HCT116 (cell line): ENCODE results near the gene SYTL3. TPM values are rescaled to one million over a fixed set of nuclear protein-coding genes. Genes with fewer than 3 reads are reported as not detected.

Experiments used
- ATAC-seq: fragments of 200-7000 bp; cut with Tn5 transposase; 2 replicates; pipeline ENCODE4 v1.9.1; 2020; ENCODE audit warnings: mild to moderate bottlenecking, moderate library complexity
- BruUV-seq: library from RNA; stranded (reverse); fragments of 400-500 nt; replicated peaks from 2 replicates; lab custom pipeline; 2021; lab: Mats Ljungman, UMichigan
- CTCF ChIA-PET: fragments of 300-600 bp; sonication (Branson Sonifier 250); formaldehyde crosslinking; loops from one replicate; lab custom pipeline; 2021; ENCODE audit warnings: antibody characterized with exemption; lab: Charles Lee
- POLR2A ChIA-PET: fragments of 300-600, 350-600 bp; sonication (Branson Sonifier 250); formaldehyde crosslinking; loops from one replicate; lab custom pipeline; 2021; ENCODE audit warnings: antibody characterized with exemption; lab: Charles Lee
- RAD21 ChIA-PET, 2 experiments: fragments of 300-600 bp; sonication (Branson Sonifier 250); formaldehyde crosslinking; loops; one replicate each; lab custom pipeline; 2023; ENCODE audit warnings: low total read pairs in 2 of 2; ENCODE audit not compliant: uncharacterized antibody in 2 of 2, unreplicated experiment in 2 of 2, low non-redundant PET in 1 of 2; lab: Charles Lee
- DNase-seq: peaks from one replicate; pipeline ENCODE4 v3.0.0-alpha.2; 2010; ENCODE audit warnings: low read depth, low spot score
- H2AFZ ChIP-seq: fragments of 200-600 bp; shearing (Covaris generic), sonication (generic); 2 replicates; pipeline ENCODE4 v1.6.1; 2017; ENCODE audit warnings: low read depth, mixed run types, mixed read lengths, antibody characterized with exemption, low read length; ENCODE audit not compliant: poor library complexity, severe bottlenecking
- H3K27ac ChIP-seq: 2 replicates; pipeline ENCODE4 v1.5.1; 2012; ENCODE audit warnings: low read depth, low read length
- H3K27me3 ChIP-seq: fragments of 200-600 bp; sonication (generic); 2 replicates; pipeline ENCODE4 v1.6.1; 2016; ENCODE audit warnings: mixed run types, low read length, mixed read lengths; ENCODE audit not compliant: insufficient read depth
- H3K36me3 ChIP-seq, 2 experiments: fragments of 200-500 bp in 1 of 2; fragments of 200-600 bp in 1 of 2; sonication (Bioruptor generic) in 1 of 2; sonication (generic) in 1 of 2; 2 replicates each; pipeline versions ENCODE4 v1.5.1 to v1.6.1; 2014 to 2016; ENCODE audit warnings: low read length in 2 of 2, inconsistent platforms in 1 of 2, mixed read lengths in 1 of 2, mixed run types in 1 of 2; ENCODE audit not compliant: insufficient read depth in 2 of 2, control insufficient read depth in 1 of 2
- H3K4me1 ChIP-seq, 2 experiments: fragments of 200-600 bp in 1 of 2; sonication (generic) in 1 of 2; 2 replicates each; pipeline versions ENCODE4 v1.5.1 to v1.6.1; 2012 to 2017; ENCODE audit warnings: low read length in 2 of 2, inconsistent platforms in 1 of 2, mild to moderate bottlenecking in 1 of 2, mixed read lengths in 1 of 2, mixed run types in 1 of 2, moderate library complexity in 1 of 2; ENCODE audit not compliant: insufficient read depth in 2 of 2, control insufficient read depth in 1 of 2
- H3K4me2 ChIP-seq: fragments of 200-600 bp; sonication (generic); 2 replicates; pipeline ENCODE4 v1.6.1; 2017; ENCODE audit warnings: mixed run types, low read length, mixed read lengths
- H3K4me3 ChIP-seq, 2 experiments: fragments of 200-600 bp in 1 of 2; sonication (generic) in 1 of 2; replicated peaks in 1 of 2; 2 replicates each; pipeline ENCODE4 v1.5.1; 2011 to 2016; ENCODE audit warnings: low read length in 2 of 2, control low read depth in 1 of 2, low read depth in 1 of 2, mild to moderate bottlenecking in 1 of 2, mixed read lengths in 1 of 2, mixed run types in 1 of 2
- H3K79me2 ChIP-seq: fragments of 200-600 bp; sonication (generic); 2 replicates; pipeline ENCODE4 v1.6.1; 2017; ENCODE audit warnings: mild to moderate bottlenecking, mixed run types, low read length, moderate library complexity, mixed read lengths; ENCODE audit not compliant: insufficient read depth
- H3K9ac ChIP-seq: fragments of 200-600 bp; sonication (generic); 2 replicates; pipeline ENCODE4 v1.6.1; 2016; ENCODE audit warnings: low read length, mixed read lengths
- H3K9me2 ChIP-seq: fragments of 200-600 bp; sonication (generic), shearing (Covaris generic); 2 replicates; pipeline ENCODE4 v1.6.1; 2017; ENCODE audit warnings: mixed run types, mild to moderate bottlenecking, moderate library complexity; ENCODE audit not compliant: insufficient read depth
- H3K9me3 ChIP-seq, 2 experiments: fragments of 200-500 bp in 1 of 2; fragments of 200-600 bp in 1 of 2; sonication (Bioruptor generic) in 1 of 2; sonication (generic) in 1 of 2; 2 replicates each; pipeline ENCODE4 v1.6.1; 2014 to 2017; ENCODE audit warnings: low read length in 2 of 2, mixed read lengths in 2 of 2, inconsistent platforms in 1 of 2, low read depth in 1 of 2, mild to moderate bottlenecking in 1 of 2, mixed run types in 1 of 2, moderate library complexity in 1 of 2; ENCODE audit not compliant: control insufficient read depth in 1 of 2, insufficient read depth in 1 of 2
- H4K20me1 ChIP-seq: fragments of 200-600 bp; sonication (generic), shearing (Covaris generic); 2 replicates; pipeline ENCODE4 v1.6.1; 2017; ENCODE audit warnings: mixed run types, mild to moderate bottlenecking, moderate library complexity; ENCODE audit not compliant: insufficient read depth
- CBX3 ChIP-seq: IDR thresholded peaks from 2 replicates; pipeline ENCODE4 v1.6.1; 2012; ENCODE audit warnings: low read depth
- CTCF ChIP-seq, 3 experiments: fragments of 200-600 bp in 1 of 3; sonication (generic) in 1 of 3; IDR thresholded peaks in 2 of 3; conservative IDR thresholded peaks in 1 of 3; 2 replicates each; pipeline ENCODE4 v1.5.1; 2012 to 2017; ENCODE audit warnings: low read depth in 2 of 3, low read length in 2 of 3, antibody characterized with exemption in 1 of 3, borderline replicate concordance in 1 of 3, control low read depth in 1 of 3, mild to moderate bottlenecking in 1 of 3, mixed read lengths in 1 of 3, mixed run types in 1 of 3, moderate library complexity in 1 of 3; ENCODE audit not compliant: insufficient read depth in 1 of 3
- ELF1 ChIP-seq: IDR thresholded peaks from 2 replicates; pipeline ENCODE4 v1.6.1; 2012; ENCODE audit warnings: low read depth, borderline replicate concordance
- JUND ChIP-seq: IDR thresholded peaks from 2 replicates; pipeline ENCODE4 v1.6.1; 2012
- MAX ChIP-seq: IDR thresholded peaks from 2 replicates; pipeline ENCODE4 v1.6.1; 2012
- POLR2AphosphoS5 ChIP-seq: IDR thresholded peaks from 2 replicates; pipeline ENCODE4 v1.6.1; 2011; ENCODE audit warnings: mild to moderate bottlenecking, low read depth, low read length, moderate library complexity
- RAD21 ChIP-seq: IDR thresholded peaks from 2 replicates; pipeline ENCODE4 v1.6.1; 2012; ENCODE audit warnings: low read depth, mild to moderate bottlenecking
- SIN3A ChIP-seq: IDR thresholded peaks from 2 replicates; pipeline ENCODE4 v1.6.1; 2012; ENCODE audit warnings: low read depth
- SP1 ChIP-seq: IDR thresholded peaks from 2 replicates; pipeline ENCODE4 v1.6.1; 2012; ENCODE audit warnings: low read depth
- YY1 ChIP-seq: IDR thresholded peaks from 2 replicates; pipeline ENCODE4 v1.6.1; 2011; ENCODE audit warnings: low read length, low read depth, moderate library complexity, mild to moderate bottlenecking; ENCODE audit not compliant: insufficient replicate concordance; ENCODE audit errors: extremely low read depth
- ZFX ChIP-seq: fragments of 450-650 bp; IDR thresholded peaks from 2 replicates; pipeline ENCODE4 v1.6.1; 2017
- intact Hi-C: fragments of 100-400 bp; cut with micrococcal nuclease; formaldehyde crosslinking; loops from 2 replicates; pipeline ENCODE4 v1.10.0; 2022
- total RNA-seq: library from RNA; stranded (reverse); gene quantifications from one replicate; pipeline ENCODE4 v1.2.1, GENCODE V29; 2021; ENCODE audit not compliant: unreplicated experiment

Gene SYTL3
- total RNA-seq, 1 experiment from 2014 or later: 55.3 TPM

- intact Hi-C loops: loop anchor here (1.0 kb wide), 2 partner anchors 44 to 126 kb away; no protein-coding TSS in a partner anchor
- no peaks in the 10 kb centered on the region for H3K79me2 ChIP-seq
- H4K20me1 ChIP-seq: no peaks in the 10 kb centered on the region
- BruUV-seq: no TSS peak
- H3K27ac ChIP-seq: peak overlapping the region; percentile 67
- H3K4me3 ChIP-seq: peak overlapping the region; percentile 30 to 39
- POLR2A ChIA-PET: interaction anchor here (0.8 to 2.2 kb wide), 2 partner anchors 123 to 125 kb away, joined by 4 to 17 read pairs; no protein-coding TSS in a partner anchor
- no peaks in the 10 kb centered on the region for H3K27me3 ChIP-seq
- H2AFZ ChIP-seq: no peak overlapping the region
- peak overlapping the region; percentile 60 for H3K4me2 ChIP-seq
- peaks cover 16 to 24% of the 10 kb centered on the region in 2 experiments for H3K4me1 ChIP-seq
- H3K9me3 ChIP-seq: peaks cover 0 to 6% of the 10 kb centered on the region in 2 experiments; a peak in 1 of 4 replicates
- TF ChIP-seq CBX3 (peak; percentile 41; the same call in 1 of the 2 replicates), SP1 (peak; percentile 50; the same call in 1 of the 2 replicates), SIN3A (peak; percentile 48; the same call in 1 of the 2 replicates), RAD21 (no peak), MAX (peak; percentile 62), ELF1 (no peak), POLR2AphosphoS5 (peak; percentile 83)
- H3K9ac ChIP-seq: peak overlapping the region; percentile 54
- RAD21 ChIA-PET: interaction anchor here in 1 of 2 experiments (0.6 kb wide), 1 partner anchor 17 kb away, joined by 3 read pairs; no protein-coding TSS in a partner anchor
- no peaks in the 10 kb centered on the region for H3K9me2 ChIP-seq
- peak; percentile 86 for ATAC-seq
- no peak for DNase-seq
- CTCF ChIA-PET: no interaction called here
- 0 out of 4 replicates have a peak, but pooled peaks cover 0 to 5% of the 10 kb centered on the region in 2 experiments for H3K36me3 ChIP-seq
These were observed 36.5 kb downstream of the SYTL3 start for GRCh38 chr6:158686311-158686710.

- no peaks in the 10 kb centered on the region for H3K79me2 ChIP-seq
- POLR2A ChIA-PET: interaction anchor here (0.6 to 2.2 kb wide), 3 partner anchors 15 to 124 kb away, joined by 3 to 17 read pairs (median 4); no protein-coding TSS in a partner anchor
- BruUV-seq: TSS peak; percentile 88
- H3K4me3 ChIP-seq: no peak overlapping the region
- ATAC-seq (peak; percentile 50), DNase-seq (no peak)
- H3K9ac ChIP-seq: peak overlapping the region; percentile 54; the same call in 1 of the 2 replicates
- intact Hi-C loops: loop anchor here (1.0 kb wide), 2 partner anchors 43 to 125 kb away; no protein-coding TSS in a partner anchor
- H2AFZ ChIP-seq: no peak overlapping the region
- CTCF ChIA-PET: no interaction called here
- peak overlapping the region; percentile 60 for H3K4me2 ChIP-seq
- peaks cover 0 to 6% of the 10 kb centered on the region in 2 experiments; a peak in 1 of 4 replicates for H3K9me3 ChIP-seq
- H3K27me3 ChIP-seq: no peaks in the 10 kb centered on the region
- H3K27ac ChIP-seq: peak overlapping the region; percentile 67
- RAD21 ChIA-PET: no interaction called here
- H4K20me1 ChIP-seq: no peaks in the 10 kb centered on the region
- no peaks in the 10 kb centered on the region for H3K9me2 ChIP-seq
- TF ChIP-seq CTCF (IDR thresholded peaks at IDR 0.05 in 2 of 3, conservative IDR thresholded peaks at IDR 0.05 in 1 of 3; ENCODE audit: borderline replicate concordance in 1 of 3, insufficient read depth in 1 of 3, low read depth in 2 of 3, low read length in 2 of 3) (no peak), ZFX (no peak), JUND (no peak), YY1 (peak; percentile 39), MAX (no peak), CBX3 (peak; percentile 30; the same call in 1 of the 2 replicates)
- peaks cover 16 to 24% of the 10 kb centered on the region in 2 experiments for H3K4me1 ChIP-seq
- H3K36me3 ChIP-seq: 0 out of 4 replicates have a peak, but pooled peaks cover 0 to 5% of the 10 kb centered on the region in 2 experiments
These were observed 37.0 kb downstream of the SYTL3 start for GRCh38 chr6:158686791-158687381.
